Measurements from ENCODE around the gene TSPYL4.
A peak's percentile ranks its signal among the peaks of the same experiment; 100 is the strongest.

The TSPYL4 gene

DNA sequence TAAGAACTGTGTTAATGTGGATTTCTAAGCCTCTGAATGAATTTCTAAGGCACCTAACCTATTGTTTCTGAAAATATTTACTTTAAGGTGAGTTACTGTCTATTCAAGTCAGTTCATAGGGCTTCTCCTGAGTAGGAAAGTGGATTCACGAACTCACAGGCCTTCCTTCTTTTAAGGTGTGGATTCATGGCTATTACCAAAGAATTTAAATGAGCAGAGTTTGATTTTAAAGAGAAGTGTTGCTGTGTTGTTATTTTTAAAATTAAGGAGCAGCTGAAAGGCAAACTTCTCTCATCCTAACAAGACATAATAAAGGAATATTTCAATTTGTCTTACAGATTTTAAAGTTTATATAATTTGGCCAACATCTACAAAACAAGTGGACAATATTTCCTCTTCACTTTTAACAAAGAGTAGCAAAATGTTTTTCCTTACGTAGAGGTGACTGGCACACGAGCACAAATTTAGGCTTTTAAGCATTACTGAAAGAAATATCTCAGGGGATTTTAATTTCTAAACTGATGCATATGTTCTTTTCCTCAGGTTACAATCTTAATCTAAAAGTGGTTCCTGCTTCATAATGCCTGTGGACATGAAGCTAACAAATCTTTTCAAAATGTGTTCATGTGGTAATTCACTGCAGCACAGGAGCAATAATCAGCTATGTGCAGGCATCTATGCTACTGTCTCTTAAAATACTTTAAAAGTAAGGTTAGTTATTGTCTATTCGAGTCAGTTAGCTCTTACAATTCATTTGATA, 602 bp upstream of the TSPYL4 start:
- ChIA-PET POLR2A (ENCODE audit: low non-redundant PET) (interaction anchor here (0.7 kb wide), 2 partner anchors 25 to 303 kb away, joined by 3 read pairs; partner anchors contain the start of gene TSPYL1), CTCF (interaction anchor here (0.6 to 2.5 kb wide), 3 partner anchors 14 to 43 kb away, joined by 3 to 7 read pairs (median 4); no protein-coding TSS in a partner anchor)
- no peak for DNase-seq (ENCODE audit: low spot score)
- TF ChIP-seq, protein P1, sequence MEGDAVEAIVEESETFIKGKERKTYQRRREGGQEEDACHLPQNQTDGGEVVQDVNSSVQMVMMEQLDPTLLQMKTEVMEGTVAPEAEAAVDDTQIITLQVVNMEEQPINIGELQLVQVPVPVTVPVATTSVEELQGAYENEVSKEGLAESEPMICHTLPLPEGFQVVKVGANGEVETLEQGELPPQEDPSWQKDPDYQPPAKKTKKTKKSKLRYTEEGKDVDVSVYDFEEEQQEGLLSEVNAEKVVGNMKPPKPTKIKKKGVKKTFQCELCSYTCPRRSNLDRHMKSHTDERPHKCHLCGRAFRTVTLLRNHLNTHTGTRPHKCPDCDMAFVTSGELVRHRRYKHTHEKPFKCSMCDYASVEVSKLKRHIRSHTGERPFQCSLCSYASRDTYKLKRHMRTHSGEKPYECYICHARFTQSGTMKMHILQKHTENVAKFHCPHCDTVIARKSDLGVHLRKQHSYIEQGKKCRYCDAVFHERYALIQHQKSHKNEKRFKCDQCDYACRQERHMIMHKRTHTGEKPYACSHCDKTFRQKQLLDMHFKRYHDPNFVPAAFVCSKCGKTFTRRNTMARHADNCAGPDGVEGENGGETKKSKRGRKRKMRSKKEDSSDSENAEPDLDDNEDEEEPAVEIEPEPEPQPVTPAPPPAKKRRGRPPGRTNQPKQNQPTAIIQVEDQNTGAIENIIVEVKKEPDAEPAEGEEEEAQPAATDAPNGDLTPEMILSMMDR (conservative IDR thresholded peaks at IDR 0.05; ENCODE audit: low read depth) = no peak
- peak overlapping the region; percentile 84 for H3K27ac ChIP-seq

DNA sequence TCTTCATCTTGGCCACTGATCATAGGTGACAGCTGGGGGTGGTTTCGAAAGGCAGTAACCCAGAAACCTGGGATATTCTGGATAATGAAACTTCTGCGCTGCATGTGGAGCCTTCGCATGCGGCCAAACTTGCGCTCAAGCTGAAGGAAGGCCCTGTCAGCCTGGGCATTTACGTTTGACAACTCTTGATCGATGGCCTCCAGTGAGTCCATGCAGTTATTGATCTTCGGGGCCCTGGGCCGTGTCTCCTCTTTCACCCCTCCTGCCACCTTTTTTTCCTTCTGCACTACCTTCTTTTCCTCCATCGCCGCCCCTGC, 729 bp downstream of the TSPYL4 start:
- TF ChIP-seq, protein P1 (conservative IDR thresholded peaks at IDR 0.05; ENCODE audit: low read depth) = no peak
- POLR2A ChIA-PET (ENCODE audit: low non-redundant PET) = no interaction called here
- peak overlapping the region; percentile 84 for H3K27ac ChIP-seq
- CTCF ChIA-PET = interaction anchor here (0.7 kb wide), 1 partner anchor 514 kb away, joined by 11 read pairs; no protein-coding TSS in a partner anchor
- DNase-seq (ENCODE audit: low spot score) = no peak

DNA sequence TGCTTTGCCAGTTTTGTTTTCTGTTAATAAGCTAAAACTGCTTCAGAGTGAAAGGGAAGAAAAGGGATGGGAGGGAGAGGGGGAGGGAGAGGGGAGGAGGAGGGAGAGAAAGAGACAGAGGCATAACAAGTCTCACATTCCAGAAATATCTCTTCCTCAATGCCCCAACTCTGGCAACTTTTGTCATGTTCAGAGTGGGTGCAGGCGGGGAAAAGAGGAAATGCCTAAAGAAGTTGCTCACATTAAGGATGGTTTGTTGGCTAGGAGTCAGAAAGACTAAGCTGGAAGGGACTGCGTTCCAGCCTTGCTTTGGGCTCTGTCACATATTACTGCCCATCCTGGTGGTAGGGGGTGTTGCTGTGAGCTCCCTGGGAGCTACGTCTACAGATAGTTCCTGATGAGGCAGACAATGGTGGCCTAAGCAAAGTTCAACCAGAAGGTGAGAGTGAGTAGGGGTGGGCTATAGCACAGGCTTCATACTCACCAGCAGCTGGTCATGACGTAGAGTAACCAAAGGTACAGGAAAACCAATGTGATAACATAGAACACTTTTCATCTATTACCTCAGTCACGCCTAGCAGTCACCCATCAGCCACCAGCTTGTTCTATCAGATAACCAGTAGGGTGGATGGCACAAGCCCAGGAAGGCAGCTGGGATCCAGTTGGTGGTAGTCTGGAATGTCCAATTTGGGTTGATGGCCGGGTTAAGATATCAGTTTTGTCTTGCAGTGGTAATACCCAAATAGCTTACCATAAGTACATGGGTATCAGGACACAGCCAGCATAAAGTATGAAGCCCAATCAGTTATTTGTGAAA, 2.1 kb downstream of the TSPYL4 start:
- peak overlapping the region; percentile 73 for H3K27ac ChIP-seq
- TF ChIP-seq, protein P1 (conservative IDR thresholded peaks at IDR 0.05; ENCODE audit: low read depth) = no peak
- DNase-seq (ENCODE audit: low spot score) = no peak
- CTCF ChIA-PET = interaction anchor here (0.7 to 1.1 kb wide), 2 partner anchors 34 to 244 kb away, joined by 3 to 4 read pairs; no protein-coding TSS in a partner anchor
- POLR2A ChIA-PET (ENCODE audit: low non-redundant PET) = no interaction called here

DNA sequence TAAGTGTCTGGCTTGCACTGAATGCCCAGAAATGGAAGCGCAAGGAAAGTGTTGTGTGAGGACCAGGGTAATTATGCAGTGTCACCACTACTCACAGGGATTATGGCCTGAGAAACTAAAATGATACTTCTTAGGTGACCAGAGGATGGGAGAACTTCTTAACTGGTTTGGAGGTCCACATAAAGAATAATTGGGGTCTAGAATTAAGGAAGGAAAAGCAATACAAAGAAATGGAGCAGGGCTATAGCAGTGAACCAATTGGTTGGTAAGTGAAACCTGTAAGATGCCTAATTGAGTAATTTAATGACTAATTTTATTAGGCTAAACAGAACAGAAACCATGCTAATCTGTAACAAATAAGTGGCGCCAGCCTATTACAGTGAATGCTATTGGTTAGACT, 5.3 kb downstream of the TSPYL4 start:
- H3K27ac ChIP-seq = no peak overlapping the region
- CTCF ChIA-PET = no interaction called here
- TF ChIP-seq, protein P1 (conservative IDR thresholded peaks at IDR 0.05; ENCODE audit: low read depth) = no peak
- POLR2A ChIA-PET (ENCODE audit: low non-redundant PET) = no interaction called here
- DNase-seq (ENCODE audit: low spot score) = no peak

DNA sequence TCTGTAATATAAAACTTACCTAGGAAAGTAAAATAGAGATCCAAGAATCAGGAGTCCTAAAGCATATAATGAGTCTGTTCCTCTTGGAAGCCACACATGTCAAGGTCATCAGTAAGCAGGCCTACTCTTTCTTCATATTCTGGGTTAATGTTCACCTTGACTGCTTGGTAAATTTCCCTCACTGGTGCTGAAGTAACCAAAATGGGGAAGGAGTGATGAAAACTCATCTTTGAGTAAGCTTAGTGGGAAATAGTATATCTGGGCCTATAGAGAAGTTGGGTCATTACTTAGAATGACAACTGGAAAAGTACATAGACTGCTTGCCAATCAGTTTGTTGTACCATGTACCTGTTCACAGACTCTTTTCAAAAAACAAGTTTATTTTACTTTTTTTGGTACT, 6.6 kb downstream of the TSPYL4 start:
- ChIA-PET CTCF (no interaction called here), POLR2A (ENCODE audit: low non-redundant PET) (no interaction called here)
- TF ChIP-seq, protein P1 (conservative IDR thresholded peaks at IDR 0.05; ENCODE audit: low read depth) = no peak
- no peak overlapping the region for H3K27ac ChIP-seq
- DNase-seq (ENCODE audit: low spot score) = no peak

DNA sequence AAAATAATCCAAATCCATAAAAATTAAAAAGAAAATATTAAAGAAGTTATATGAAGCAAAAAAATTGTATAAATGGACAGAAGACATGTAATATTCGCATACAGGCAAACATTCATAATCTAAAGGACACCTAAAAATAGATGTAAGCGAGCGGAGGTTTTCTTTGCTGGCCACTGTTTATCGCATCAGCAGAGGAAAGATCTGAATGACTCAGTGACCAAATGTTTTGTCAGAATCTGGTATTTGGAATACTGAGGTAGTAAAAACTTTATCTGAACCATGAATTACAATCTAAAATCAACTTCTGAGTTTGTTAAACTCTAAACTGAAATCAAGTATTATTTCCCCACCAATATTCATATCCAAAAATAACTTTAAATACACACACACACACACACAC, 7.8 kb downstream of the TSPYL4 start:
- POLR2A ChIA-PET (ENCODE audit: low non-redundant PET) = no interaction called here
- DNase-seq (ENCODE audit: low spot score) = no peak
- TF ChIP-seq, protein P1 (conservative IDR thresholded peaks at IDR 0.05; ENCODE audit: low read depth) = no peak
- CTCF ChIA-PET = interaction anchor here (0.6 kb wide), 1 partner anchor 13 kb away, joined by 4 read pairs; no protein-coding TSS in a partner anchor
- no peak overlapping the region for H3K27ac ChIP-seq
